Measurements from ENCODE around the gene GDAP2.

GDAP2 gene

GRCh38 chr1:117860896-117861610, 68.4 kb downstream of the GDAP2 start:
- TF ChIP-seq FOXP2 (optimal IDR thresholded peaks at IDR 0.05; ENCODE audit: borderline replicate concordance, extremely low read depth, extremely low read length, insufficient read depth) (no peak), TAF1 (IDR thresholded peaks at IDR 0.05; ENCODE audit: borderline replicate concordance, insufficient read depth, low read length) (no peak), REST (IDR thresholded peaks at IDR 0.05; ENCODE audit: insufficient read depth in 1 of 2, low read depth in 2 of 2, low read length in 2 of 2) (no peak), SIN3A (IDR thresholded peaks at IDR 0.05; ENCODE audit: borderline replicate concordance, insufficient read depth, low read length) (no peak), POLR2AphosphoS5 (IDR thresholded peaks at IDR 0.05; ENCODE audit: low read depth, low read length) (no peak)

- TF ChIP-seq TAF1 (IDR thresholded peaks at IDR 0.05; ENCODE audit: borderline replicate concordance, insufficient read depth, low read length), result no peak
- TF ChIP-seq FOXP2 (optimal IDR thresholded peaks at IDR 0.05; ENCODE audit: borderline replicate concordance, extremely low read depth, extremely low read length, insufficient read depth), result no peak
- TF ChIP-seq REST (IDR thresholded peaks at IDR 0.05; ENCODE audit: insufficient read depth in 1 of 2, low read depth in 2 of 2, low read length in 2 of 2), result no peak
- TF ChIP-seq SIN3A (IDR thresholded peaks at IDR 0.05; ENCODE audit: borderline replicate concordance, insufficient read depth, low read length), result no peak
Measured at GRCh38 chr1:117859901-117860300, 69.5 kb downstream of the GDAP2 start.

DNA sequence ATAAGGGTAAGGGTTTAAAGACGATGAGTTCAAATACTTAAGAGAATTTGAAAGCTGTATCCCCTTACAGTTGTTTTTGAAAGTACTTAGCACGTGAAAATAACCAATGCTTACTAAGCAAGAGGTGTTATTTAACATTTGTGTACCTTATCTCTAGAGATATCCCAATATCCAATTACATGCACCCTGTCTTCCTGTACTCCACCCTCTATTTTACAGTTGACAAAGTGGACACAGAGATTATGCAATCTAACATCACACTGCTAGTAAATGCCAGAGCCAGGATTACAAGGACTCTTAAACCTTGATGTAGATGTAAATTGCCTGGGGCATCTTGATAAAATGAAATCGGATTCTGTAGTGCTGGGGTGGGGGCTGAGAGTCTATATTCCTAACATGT, 72.0 kb downstream of the GDAP2 start:
- TF ChIP-seq REST (IDR thresholded peaks at IDR 0.05; ENCODE audit: insufficient read depth in 1 of 2, low read depth in 2 of 2, low read length in 2 of 2) (no peak), SIN3A (IDR thresholded peaks at IDR 0.05; ENCODE audit: borderline replicate concordance, insufficient read depth, low read length) (no peak), FOXP2 (optimal IDR thresholded peaks at IDR 0.05; ENCODE audit: borderline replicate concordance, extremely low read depth, extremely low read length, insufficient read depth) (no peak), TAF1 (IDR thresholded peaks at IDR 0.05; ENCODE audit: borderline replicate concordance, insufficient read depth, low read length) (no peak), POLR2AphosphoS5 (IDR thresholded peaks at IDR 0.05; ENCODE audit: low read depth, low read length) (no peak)

GRCh38 chr1:117852853-117853553, 76.4 kb downstream of the GDAP2 start:
- TF ChIP-seq TAF1 (IDR thresholded peaks at IDR 0.05; ENCODE audit: borderline replicate concordance, insufficient read depth, low read length) (no peak), POLR2AphosphoS5 (IDR thresholded peaks at IDR 0.05; ENCODE audit: low read depth, low read length) (no peak), FOXP2 (optimal IDR thresholded peaks at IDR 0.05; ENCODE audit: borderline replicate concordance, extremely low read depth, extremely low read length, insufficient read depth) (no peak), REST (IDR thresholded peaks at IDR 0.05; ENCODE audit: insufficient read depth in 1 of 2, low read depth in 2 of 2, low read length in 2 of 2) (no peak)

Data from PFSK-1 (cell line).